Parietal lobe (tissue), 1 donor: ENCODE data around the gene MRFAP1L1. TPM values are rescaled to one million over a fixed set of nuclear protein-coding genes. Genes with fewer than 3 reads are reported as not detected.

Experiments
- total RNA-seq: library from RNA; depleted of rRNA; stranded (reverse); fragments of >200 nt; gene quantifications from one replicate; pipeline ENCODE4 v1.2.3, GENCODE V29; 2014

The MRFAP1L1 gene
- 87.0 TPM for total RNA-seq

DNA sequence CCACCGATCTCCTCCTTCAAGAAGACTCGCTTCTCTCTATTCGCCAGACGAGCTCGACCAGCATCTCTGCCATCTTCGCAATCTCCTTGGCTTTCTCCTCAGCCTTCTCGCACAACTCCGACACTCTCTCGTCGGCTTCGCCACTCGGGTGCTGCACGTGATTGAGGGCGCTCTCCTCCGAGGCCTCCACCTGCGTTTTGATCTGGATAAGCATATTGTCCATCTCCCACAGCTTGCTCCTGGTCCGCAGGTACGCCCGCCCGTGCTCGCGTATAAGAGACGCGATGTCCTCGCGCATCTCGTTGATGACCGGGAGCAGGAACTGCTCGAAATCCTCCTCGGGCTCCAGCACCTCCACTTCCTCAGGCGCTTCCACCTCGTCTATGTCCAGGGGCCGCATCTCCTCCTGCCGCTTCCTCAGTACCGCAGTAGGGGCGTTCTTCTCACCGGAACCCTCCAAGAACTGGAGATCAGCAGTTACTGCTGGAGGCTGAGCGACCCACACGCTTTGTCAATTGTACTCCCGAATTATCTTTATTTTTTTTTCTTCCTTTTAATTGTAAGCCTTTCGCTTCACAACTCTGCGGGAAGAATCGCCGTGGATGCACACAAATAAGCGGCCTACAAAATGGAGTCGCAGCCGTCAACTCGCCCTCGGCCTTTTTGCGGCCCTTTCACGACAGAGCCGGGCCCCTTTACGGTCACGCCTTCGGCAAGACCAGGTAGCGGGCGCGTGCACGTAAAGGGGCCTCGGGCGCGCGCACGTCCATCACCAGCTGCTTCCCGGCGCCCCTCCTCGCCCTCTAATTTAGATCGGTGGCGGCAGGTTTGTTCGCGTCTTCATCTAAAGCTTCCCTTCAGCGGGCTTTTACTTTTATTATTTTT is at the start of gene MRFAP1L1:
MRFAP1L1 (minus strand) TSS at position 636 of the 885 bp plus-strand sequence; CDS start at position 400, 236 bp downstream.

GRCh38 chr4:6716018-6716911 is 6.6 kb upstream of the MRFAP1L1 start, which contains the start of gene BLOC1S4:
TSS of gene BLOC1S4 (plus strand) at chr4:6716174. CDS start at chr4:6716210, 36 bp downstream.

DNA sequence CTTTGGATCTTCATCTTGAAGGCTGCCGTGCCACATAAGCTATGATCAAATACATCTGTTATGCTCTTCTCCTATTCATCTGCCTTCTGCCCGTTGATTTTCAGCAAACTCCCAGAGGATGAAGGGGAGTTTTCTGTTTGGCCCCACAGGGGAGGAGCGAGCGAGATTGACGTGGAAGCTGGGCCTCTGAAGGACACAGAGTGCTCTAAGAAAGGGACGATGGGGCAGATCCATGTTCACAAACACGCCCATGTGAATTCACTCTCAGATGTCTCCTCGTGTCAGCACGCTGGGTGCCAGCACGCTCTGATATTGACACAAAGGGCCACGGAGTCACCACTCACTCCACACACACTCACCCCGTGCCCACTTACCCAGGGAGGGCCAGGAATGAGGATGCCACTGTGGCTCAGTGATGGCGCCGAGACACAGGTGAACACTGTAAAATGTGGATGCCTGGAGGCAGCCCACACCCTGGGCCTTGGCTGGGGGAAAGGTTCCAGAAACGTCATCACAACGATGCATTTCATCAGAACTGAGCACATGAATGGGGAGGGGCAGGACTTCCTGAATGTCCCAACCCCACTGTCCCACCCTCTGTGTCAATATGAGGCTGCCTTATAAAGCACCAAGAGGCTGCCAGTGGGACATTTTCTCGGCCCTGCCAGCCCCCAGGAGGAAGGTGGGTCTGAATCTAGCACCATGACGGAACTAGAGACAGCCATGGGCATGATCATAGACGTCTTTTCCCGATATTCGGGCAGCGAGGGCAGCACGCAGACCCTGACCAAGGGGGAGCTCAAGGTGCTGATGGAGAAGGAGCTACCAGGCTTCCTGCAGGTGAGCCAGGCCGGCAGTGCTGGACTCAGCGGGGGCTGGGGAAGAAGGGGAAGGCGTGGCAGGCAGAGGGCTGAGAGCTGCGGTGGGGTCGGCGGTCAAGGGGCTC is 16.2 kb downstream of the MRFAP1L1 start, which contains the start of gene S100P:
S100P (plus strand) TSS at position 648 of the 946 bp plus-strand sequence; CDS start at position 703, 55 bp downstream.

Other genes starting within 250 kb of the MRFAP1L1 start
- 60.7 TPM for gene PPP2R2C, start 237.3 kb downstream of the MRFAP1L1 start, total RNA-seq
- 11.0 TPM for gene MAN2B2, start 134.7 kb downstream of the MRFAP1L1 start, total RNA-seq
- 67.0 TPM for gene MRFAP1, start 69.2 kb downstream of the MRFAP1L1 start, total RNA-seq
- 0.31 TPM for gene S100P, start 16.0 kb downstream of the MRFAP1L1 start, total RNA-seq
- 12.5 TPM for gene BLOC1S4, start 6.3 kb upstream of the MRFAP1L1 start, total RNA-seq
- gene KIAA0232, start 72.9 kb upstream of the MRFAP1L1 start, total RNA-seq: 64.8 TPM
- gene TBC1D14, start 200.0 kb upstream of the MRFAP1L1 start, total RNA-seq: 194 TPM